HepG2 (cell line): ENCODE measurements around the gene GSPT1. TPM values are rescaled to one million over a fixed set of nuclear protein-coding genes. Genes with fewer than 3 reads are reported as not detected.

Experiments
- ATRX ChIP-seq: sonication (generic); formaldehyde crosslinking; IDR thresholded peaks from 2 replicates; pipeline ENCODE4 v1.4.0; 2020; ENCODE audit warnings: missing genetic modification reagents, borderline replicate concordance
- CHCHD3 ChIP-seq: sonication (generic); formaldehyde crosslinking; IDR thresholded peaks from 2 replicates; pipeline ENCODE4 v1.8.0; 2022; ENCODE audit warnings: mild to moderate bottlenecking, missing genetic modification reagents, moderate library complexity
- ESRRA ChIP-seq: sonication (generic); formaldehyde crosslinking; IDR thresholded peaks from 2 replicates; pipeline ENCODE4 v1.5.1; 2020; ENCODE audit warnings: mild to moderate bottlenecking, low read depth, missing genetic modification reagents
- GTF2F1 ChIP-seq: fragments of 150-350 bp; IDR thresholded peaks from 2 replicates; pipeline ENCODE4 v1.6.1; 2014; ENCODE audit warnings: low read length
- IRF2 ChIP-seq: IDR thresholded peaks from 2 replicates; pipeline ENCODE4 v1.6.1; 2018; ENCODE audit warnings: missing genetic modification reagents, missing compliant biosample characterization
- JARID2 ChIP-seq: sonication (generic); formaldehyde crosslinking; IDR thresholded peaks from 2 replicates; pipeline ENCODE4 v1.8.1; 2023; ENCODE audit warnings: missing genetic modification reagents, inconsistent platforms; ENCODE audit not compliant: insufficient replicate concordance
- KDM2A ChIP-seq: sonication (generic); formaldehyde crosslinking; IDR thresholded peaks from 2 replicates; pipeline ENCODE4 v1.4.0; 2020; ENCODE audit warnings: low read depth, missing genetic modification reagents, borderline replicate concordance
- KDM5B ChIP-seq: sonication (generic); formaldehyde crosslinking; IDR thresholded peaks from 2 replicates; pipeline ENCODE4 v1.4.0; 2020; ENCODE audit warnings: missing genetic modification reagents, mild to moderate bottlenecking, borderline replicate concordance
- PCBP1 ChIP-seq: fragments of 200-400 bp; formaldehyde crosslinking; IDR thresholded peaks from 2 replicates; pipeline ENCODE4 v1.6.1; 2017; ENCODE audit warnings: mild to moderate bottlenecking, low read depth, low read length, borderline replicate concordance
- SP4 ChIP-seq: sonication (generic); formaldehyde crosslinking; IDR thresholded peaks from 2 replicates; pipeline ENCODE4 v1.8.1; 2023; ENCODE audit warnings: mild to moderate bottlenecking, missing genetic modification reagents
- WIZ ChIP-seq: sonication (generic); formaldehyde crosslinking; IDR thresholded peaks from 2 replicates; pipeline ENCODE4 v1.5.1; 2020; ENCODE audit warnings: mild to moderate bottlenecking, missing genetic modification reagents
- ZFP41 ChIP-seq: sonication (generic); formaldehyde crosslinking; IDR thresholded peaks from 2 replicates; pipeline ENCODE4 v1.4.0; 2020; ENCODE audit warnings: mild to moderate bottlenecking, missing genetic modification reagents, borderline replicate concordance
- ZFY ChIP-seq: sonication (generic); formaldehyde crosslinking; IDR thresholded peaks from 2 replicates; pipeline ENCODE4 v1.4.0; 2020; ENCODE audit warnings: missing genetic modification reagents
- ZNF446 ChIP-seq: sonication (generic); formaldehyde crosslinking; IDR thresholded peaks from 2 replicates; pipeline ENCODE4 v1.5.0; 2020; ENCODE audit warnings: mild to moderate bottlenecking, missing genetic modification reagents
- ZNF709 ChIP-seq: sonication (generic); formaldehyde crosslinking; IDR thresholded peaks from 2 replicates; pipeline ENCODE4 v1.5.0; 2020; ENCODE audit warnings: mild to moderate bottlenecking, missing genetic modification reagents
- ZZZ3 ChIP-seq: sonication (generic); formaldehyde crosslinking; IDR thresholded peaks from 2 replicates; pipeline ENCODE4 v1.4.0; 2020; ENCODE audit warnings: missing genetic modification reagents, mild to moderate bottlenecking, borderline replicate concordance
- polyA plus RNA-seq, 8 experiments: library from polyadenylated mRNA; depleted of rRNA in 3 of 8; stranded (reverse) in 7 of 8; unstranded in 1 of 8; fragments of >200 nt; fragmentation: Illumina TruSeq in 4 of 8; extraction: Trizol in 4 of 8; gene quantifications; 2 replicates each; pipeline versions ENCODE4 v1.2.1 to v1.2.3, GENCODE V29; 2011 to 2016; ENCODE audit warnings: low read depth in 4 of 8, missing spikeins in 1 of 8, mixed read lengths in 1 of 8; ENCODE audit not compliant: insufficient read depth in 1 of 8
- total RNA-seq, 5 experiments: library from RNA; depleted of rRNA; stranded (reverse); fragments of >200 nt; fragmentation: Illumina TruSeq; extraction: Trizol; gene quantifications; 2 replicates each; pipeline ENCODE4 v1.2.3, GENCODE V29; 2016; ENCODE audit warnings: low read depth in 1 of 5
- TF ChIP-seq, protein P1 (sequence below): sonication (generic); formaldehyde crosslinking; conservative IDR thresholded peaks from 2 replicates; pipeline ENCODE4 v1.4.0; 2020; ENCODE audit warnings: missing genetic modification reagents
- TF ChIP-seq, protein P2 (sequence below): sonication (generic); formaldehyde crosslinking; IDR thresholded peaks from 2 replicates; pipeline ENCODE4 v1.5.1; 2020; ENCODE audit warnings: missing genetic modification reagents, mild to moderate bottlenecking, borderline replicate concordance
- TF ChIP-seq, protein P3 (sequence below): sonication (generic); formaldehyde crosslinking; IDR thresholded peaks from 2 replicates; pipeline ENCODE4 v1.8.0; 2022; ENCODE audit warnings: missing genetic modification reagents, mild to moderate bottlenecking, moderate library complexity, borderline replicate concordance
- TF ChIP-seq, protein P4 (sequence below): sonication (generic); formaldehyde crosslinking; IDR thresholded peaks from 2 replicates; pipeline ENCODE4 v1.5.0; 2020; ENCODE audit warnings: mild to moderate bottlenecking, missing genetic modification reagents
- TF ChIP-seq, protein P5 (sequence below): sonication (generic); formaldehyde crosslinking; IDR thresholded peaks from 2 replicates; pipeline ENCODE4 v1.4.0; 2020; ENCODE audit warnings: mild to moderate bottlenecking, missing genetic modification reagents

Gene GSPT1
- total and polyA plus RNA-seq, 2 of the 13 experiments (the other 11 are each of a cell fraction or from before 2014, with no cell fraction given) = 120 to 316 TPM

DNA sequence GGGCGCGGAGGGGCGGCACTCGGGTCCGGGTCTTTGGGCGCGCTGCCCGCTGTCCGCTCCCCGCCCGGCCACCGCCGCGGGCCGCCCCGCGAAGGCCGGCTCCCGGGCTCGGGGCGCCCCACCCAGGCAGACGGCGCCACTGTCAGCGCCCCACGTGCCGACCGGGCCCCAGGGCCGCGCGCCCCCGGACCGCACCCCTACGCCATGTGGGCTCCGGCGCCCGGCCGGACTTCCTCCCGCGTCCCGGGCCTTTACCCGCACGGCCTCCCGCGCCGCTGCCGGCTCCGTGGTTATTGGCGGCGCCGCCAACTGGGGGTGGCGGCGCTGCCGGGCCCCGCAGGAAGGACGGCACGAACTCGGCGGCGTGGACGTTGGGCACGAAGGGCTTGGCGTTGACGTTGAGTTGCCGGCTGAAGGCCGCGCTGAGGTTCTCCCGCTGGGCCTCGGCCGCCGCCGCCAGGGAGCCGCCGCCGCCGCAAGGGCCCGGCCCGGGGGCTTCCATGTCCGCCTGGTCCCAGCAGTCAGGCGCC lies 577 bp downstream of the GSPT1 start (continued):
- TF ChIP-seq, protein P1, sequence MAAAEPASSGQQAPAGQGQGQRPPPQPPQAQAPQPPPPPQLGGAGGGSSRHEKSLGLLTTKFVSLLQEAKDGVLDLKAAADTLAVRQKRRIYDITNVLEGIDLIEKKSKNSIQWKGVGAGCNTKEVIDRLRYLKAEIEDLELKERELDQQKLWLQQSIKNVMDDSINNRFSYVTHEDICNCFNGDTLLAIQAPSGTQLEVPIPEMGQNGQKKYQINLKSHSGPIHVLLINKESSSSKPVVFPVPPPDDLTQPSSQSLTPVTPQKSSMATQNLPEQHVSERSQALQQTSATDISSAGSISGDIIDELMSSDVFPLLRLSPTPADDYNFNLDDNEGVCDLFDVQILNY (CRISPR knock-in tag) = no peak
- TF ChIP-seq, protein P2, sequence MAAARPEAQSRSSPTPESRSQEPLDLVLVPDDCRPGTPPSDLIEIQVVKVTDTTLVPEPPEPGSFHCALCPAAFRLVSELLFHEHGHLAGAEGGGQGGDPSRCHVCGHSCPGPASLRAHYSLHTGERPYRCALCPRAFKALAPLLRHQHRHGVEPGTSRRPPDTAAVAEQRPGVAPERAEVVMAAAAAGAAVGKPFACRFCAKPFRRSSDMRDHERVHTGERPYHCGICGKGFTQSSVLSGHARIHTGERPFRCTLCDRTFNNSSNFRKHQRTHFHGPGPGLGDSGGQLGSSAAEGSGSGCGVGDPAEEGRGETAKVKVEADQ (CRISPR knock-in tag) = 0 out of 2 replicates have a peak, but pooled peaks have one; percentile 9
- TF ChIP-seq JARID2 (no peak), PCBP1 (no peak), KDM5B (CRISPR knock-in tag) (peak; percentile 22; the same call in 1 of the 2 replicates), ZFY (CRISPR knock-in tag) (peak; percentile 65), ATRX (CRISPR knock-in tag) (no peak), GTF2F1 (no peak), CHCHD3 (CRISPR knock-in tag) (no peak), KDM2A (CRISPR knock-in tag) (no peak), ZFP41 (CRISPR knock-in tag) (no peak), ZNF446 (CRISPR knock-in tag) (0 out of 2 replicates have a peak, but pooled peaks have one; percentile 79), IRF2 (CRISPR knock-in tag) (no peak), WIZ (CRISPR knock-in tag) (peak; percentile 7; the same call in 1 of the 2 replicates), ESRRA (CRISPR knock-in tag) (no peak; the same call in 1 of the 2 replicates), ZZZ3 (no peak), SP4 (no peak), ZNF709 (CRISPR knock-in tag) (no peak)
- TF ChIP-seq, protein P3, sequence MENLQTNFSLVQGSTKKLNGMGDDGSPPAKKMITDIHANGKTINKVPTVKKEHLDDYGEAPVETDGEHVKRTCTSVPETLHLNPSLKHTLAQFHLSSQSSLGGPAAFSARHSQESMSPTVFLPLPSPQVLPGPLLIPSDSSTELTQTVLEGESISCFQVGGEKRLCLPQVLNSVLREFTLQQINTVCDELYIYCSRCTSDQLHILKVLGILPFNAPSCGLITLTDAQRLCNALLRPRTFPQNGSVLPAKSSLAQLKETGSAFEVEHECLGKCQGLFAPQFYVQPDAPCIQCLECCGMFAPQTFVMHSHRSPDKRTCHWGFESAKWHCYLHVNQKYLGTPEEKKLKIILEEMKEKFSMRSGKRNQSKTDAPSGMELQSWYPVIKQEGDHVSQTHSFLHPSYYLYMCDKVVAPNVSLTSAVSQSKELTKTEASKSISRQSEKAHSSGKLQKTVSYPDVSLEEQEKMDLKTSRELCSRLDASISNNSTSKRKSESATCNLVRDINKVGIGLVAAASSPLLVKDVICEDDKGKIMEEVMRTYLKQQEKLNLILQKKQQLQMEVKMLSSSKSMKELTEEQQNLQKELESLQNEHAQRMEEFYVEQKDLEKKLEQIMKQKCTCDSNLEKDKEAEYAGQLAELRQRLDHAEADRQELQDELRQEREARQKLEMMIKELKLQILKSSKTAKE (CRISPR knock-in tag) = no peak
- TF ChIP-seq, protein P4, sequence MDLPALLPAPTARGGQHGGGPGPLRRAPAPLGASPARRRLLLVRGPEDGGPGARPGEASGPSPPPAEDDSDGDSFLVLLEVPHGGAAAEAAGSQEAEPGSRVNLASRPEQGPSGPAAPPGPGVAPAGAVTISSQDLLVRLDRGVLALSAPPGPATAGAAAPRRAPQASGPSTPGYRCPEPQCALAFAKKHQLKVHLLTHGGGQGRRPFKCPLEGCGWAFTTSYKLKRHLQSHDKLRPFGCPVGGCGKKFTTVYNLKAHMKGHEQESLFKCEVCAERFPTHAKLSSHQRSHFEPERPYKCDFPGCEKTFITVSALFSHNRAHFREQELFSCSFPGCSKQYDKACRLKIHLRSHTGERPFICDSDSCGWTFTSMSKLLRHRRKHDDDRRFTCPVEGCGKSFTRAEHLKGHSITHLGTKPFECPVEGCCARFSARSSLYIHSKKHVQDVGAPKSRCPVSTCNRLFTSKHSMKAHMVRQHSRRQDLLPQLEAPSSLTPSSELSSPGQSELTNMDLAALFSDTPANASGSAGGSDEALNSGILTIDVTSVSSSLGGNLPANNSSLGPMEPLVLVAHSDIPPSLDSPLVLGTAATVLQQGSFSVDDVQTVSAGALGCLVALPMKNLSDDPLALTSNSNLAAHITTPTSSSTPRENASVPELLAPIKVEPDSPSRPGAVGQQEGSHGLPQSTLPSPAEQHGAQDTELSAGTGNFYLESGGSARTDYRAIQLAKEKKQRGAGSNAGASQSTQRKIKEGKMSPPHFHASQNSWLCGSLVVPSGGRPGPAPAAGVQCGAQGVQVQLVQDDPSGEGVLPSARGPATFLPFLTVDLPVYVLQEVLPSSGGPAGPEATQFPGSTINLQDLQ = no peak; the same call in 1 of the 2 replicates
- TF ChIP-seq, protein P5, sequence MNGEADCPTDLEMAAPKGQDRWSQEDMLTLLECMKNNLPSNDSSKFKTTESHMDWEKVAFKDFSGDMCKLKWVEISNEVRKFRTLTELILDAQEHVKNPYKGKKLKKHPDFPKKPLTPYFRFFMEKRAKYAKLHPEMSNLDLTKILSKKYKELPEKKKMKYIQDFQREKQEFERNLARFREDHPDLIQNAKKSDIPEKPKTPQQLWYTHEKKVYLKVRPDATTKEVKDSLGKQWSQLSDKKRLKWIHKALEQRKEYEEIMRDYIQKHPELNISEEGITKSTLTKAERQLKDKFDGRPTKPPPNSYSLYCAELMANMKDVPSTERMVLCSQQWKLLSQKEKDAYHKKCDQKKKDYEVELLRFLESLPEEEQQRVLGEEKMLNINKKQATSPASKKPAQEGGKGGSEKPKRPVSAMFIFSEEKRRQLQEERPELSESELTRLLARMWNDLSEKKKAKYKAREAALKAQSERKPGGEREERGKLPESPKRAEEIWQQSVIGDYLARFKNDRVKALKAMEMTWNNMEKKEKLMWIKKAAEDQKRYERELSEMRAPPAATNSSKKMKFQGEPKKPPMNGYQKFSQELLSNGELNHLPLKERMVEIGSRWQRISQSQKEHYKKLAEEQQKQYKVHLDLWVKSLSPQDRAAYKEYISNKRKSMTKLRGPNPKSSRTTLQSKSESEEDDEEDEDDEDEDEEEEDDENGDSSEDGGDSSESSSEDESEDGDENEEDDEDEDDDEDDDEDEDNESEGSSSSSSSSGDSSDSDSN (CRISPR knock-in tag) = peak; percentile 9; the same call in 1 of the 2 replicates
